HUES64 (cell line): ENCODE data around the gene INHBE.

Experiments used
- H3K27ac ChIP-seq: 2 replicates; pipeline ENCODE4 v1.7.0; 2013; ENCODE audit warnings: low read depth, low read length, inconsistent platforms
- H3K27me3 ChIP-seq: 2 replicates; pipeline ENCODE4 v1.6.1; 2013; ENCODE audit warnings: mild to moderate bottlenecking, low read length; ENCODE audit not compliant: insufficient read depth
- H3K36me3 ChIP-seq: 2 replicates; pipeline ENCODE4 v1.6.1; 2013; ENCODE audit warnings: mild to moderate bottlenecking, low read length; ENCODE audit not compliant: insufficient read depth
- H3K4me1 ChIP-seq: 2 replicates; pipeline ENCODE4 v1.6.1; 2013; ENCODE audit warnings: mild to moderate bottlenecking, low read length, moderate library complexity; ENCODE audit not compliant: insufficient read depth
- H3K4me3 ChIP-seq: 2 replicates; pipeline ENCODE4 v1.5.1; 2013; ENCODE audit warnings: mild to moderate bottlenecking, low read length, moderate library complexity
- H3K9ac ChIP-seq: 2 replicates; pipeline ENCODE4 v1.6.1; 2013; ENCODE audit warnings: mild to moderate bottlenecking, low read depth, low read length
- H3K9me3 ChIP-seq: 2 replicates; pipeline ENCODE4 v1.6.1; 2013; ENCODE audit warnings: low read depth, low read length; ENCODE audit not compliant: insufficient read depth
- WGBS: fragments of 150-250, 120-280 bp; methylation state at CpG from one replicate; pipeline ENCODE4 v1.1.7; 2013; ENCODE audit warnings: missing lambda C conversion rate; 5-methylcytosine and 5-hydroxymethylcytosine counted together

The INHBE gene

DNA sequence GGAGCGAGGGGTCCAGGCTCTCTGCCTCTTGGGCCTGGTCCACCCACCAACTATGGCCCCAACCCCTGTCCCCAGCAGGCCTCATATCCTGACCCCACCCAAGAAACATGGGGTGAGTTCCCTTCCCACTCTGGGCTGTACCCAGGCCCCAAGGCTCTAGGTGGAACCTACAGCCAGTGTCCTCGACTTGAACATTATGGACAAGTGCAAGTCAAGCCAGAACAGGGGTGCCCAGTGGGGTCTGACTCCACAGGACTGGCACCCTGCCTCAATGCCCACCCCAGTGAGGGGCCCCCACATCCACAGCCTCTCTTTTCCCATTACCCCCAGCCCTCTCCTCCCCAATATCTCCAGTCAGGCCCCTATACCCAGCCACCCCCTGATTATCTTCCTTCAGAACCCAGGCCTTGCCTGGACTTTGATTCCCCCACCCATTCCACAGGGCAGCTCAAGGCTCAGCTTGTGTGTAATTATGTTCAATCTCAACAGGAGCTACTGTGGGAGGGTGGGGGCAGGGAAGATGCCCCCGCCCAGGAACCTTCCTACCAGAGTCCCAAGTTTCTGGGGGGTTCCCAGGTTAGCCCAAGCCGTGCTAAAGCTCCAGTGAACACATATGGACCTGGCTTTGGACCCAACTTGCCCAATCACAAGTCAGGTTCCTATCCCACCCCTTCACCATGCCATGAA is 16.0 kb downstream of the INHBE start:
- Histone ChIP-seq H3K9ac (no peak overlapping the region), H3K9me3 (no peaks in the 10 kb centered on the region), H3K36me3 (no peaks in the 10 kb centered on the region; the same call in 1 of the 2 replicates), H3K27me3 (peaks cover 40% of the 10 kb centered on the region), H3K4me3 (no peak overlapping the region), H3K4me1 (peaks cover 5% of the 10 kb centered on the region), H3K27ac (no peak overlapping the region)
- WGBS: 88% methylated on average over 4 of the region's 4 CpGs

DNA sequence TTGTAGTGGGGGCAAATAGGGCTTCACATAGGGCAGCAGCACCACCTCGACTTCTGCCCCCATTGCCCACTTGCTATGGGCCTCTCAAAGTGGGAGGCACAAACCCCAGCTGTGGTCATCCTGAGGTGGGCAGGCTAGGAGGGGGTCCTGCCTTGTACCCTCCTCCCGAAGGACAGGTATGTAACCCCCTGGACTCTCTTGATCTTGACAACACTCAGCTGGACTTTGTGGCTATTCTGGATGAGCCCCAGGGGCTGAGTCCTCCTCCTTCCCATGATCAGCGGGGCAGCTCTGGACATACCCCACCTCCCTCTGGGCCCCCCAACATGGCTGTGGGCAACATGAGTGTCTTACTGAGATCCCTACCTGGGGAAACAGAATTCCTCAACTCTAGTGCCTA is 16.6 kb downstream of the INHBE start:
- Histone ChIP-seq H3K4me1 (peaks cover 5% of the 10 kb centered on the region), H3K9me3 (no peaks in the 10 kb centered on the region), H3K27ac (no peak overlapping the region), H3K36me3 (no peaks in the 10 kb centered on the region; the same call in 1 of the 2 replicates), H3K4me3 (no peak overlapping the region), H3K27me3 (peaks cover 46% of the 10 kb centered on the region), H3K9ac (no peak overlapping the region)
- WGBS: 94% methylated on average over 3 of the region's 3 CpGs

DNA sequence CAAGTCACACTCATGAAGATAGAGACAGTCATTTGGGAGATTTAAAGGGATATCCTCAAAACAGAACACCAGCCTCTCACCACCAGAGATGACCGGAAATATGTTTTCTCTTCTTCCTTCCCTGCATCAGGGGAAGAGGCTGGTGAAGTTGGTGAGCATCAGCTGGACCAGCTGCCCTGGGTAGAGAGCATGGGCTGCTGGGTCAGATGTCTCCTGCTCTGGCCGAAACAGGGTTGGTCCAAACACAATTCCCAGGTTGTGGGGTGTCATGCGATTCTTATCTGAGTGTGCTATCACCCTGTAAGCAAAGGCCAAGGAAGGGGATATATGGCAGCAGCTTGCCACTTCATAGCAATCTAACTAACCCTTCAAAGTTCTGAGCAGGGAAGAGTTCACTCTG is 17.3 kb downstream of the INHBE start:
- no peak overlapping the region for H3K4me3 ChIP-seq
- H3K9me3 ChIP-seq: no peaks in the 10 kb centered on the region
- H3K36me3 ChIP-seq: no peaks in the 10 kb centered on the region; the same call in 1 of the 2 replicates
- H3K9ac ChIP-seq: no peak overlapping the region
- peaks cover 53% of the 10 kb centered on the region for H3K27me3 ChIP-seq
- WGBS: 90% methylated on average over 2 of the region's 3 CpGs
- peaks cover 5% of the 10 kb centered on the region for H3K4me1 ChIP-seq
- H3K27ac ChIP-seq: no peak overlapping the region

DNA sequence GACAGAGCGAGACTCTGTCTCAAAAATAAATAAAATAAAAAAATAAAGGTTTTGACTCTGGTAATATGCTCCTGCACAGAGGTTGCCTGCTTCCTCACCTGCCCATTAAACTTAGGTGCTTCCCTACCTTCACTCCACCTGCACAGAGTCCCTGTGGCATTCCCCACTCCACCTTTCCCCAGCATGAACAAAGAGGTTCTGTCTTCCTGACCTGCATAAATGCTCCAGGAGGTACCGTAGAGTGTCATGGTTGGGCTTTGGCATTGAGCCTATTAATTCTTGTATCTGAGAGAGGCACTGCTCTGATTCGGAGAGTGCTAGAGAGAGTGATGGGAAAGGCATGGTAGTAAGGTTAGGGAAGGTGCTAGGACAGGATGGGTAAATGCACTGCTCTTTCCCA is 18.3 kb downstream of the INHBE start:
- no peaks in the 10 kb centered on the region; the same call in 1 of the 2 replicates for H3K36me3 ChIP-seq
- no peak overlapping the region for H3K9ac ChIP-seq
- H3K4me1 ChIP-seq: peaks cover 5% of the 10 kb centered on the region
- H3K9me3 ChIP-seq: no peaks in the 10 kb centered on the region
- 80% methylated on average over 2 of the region's 3 CpGs for WGBS
- peaks cover 59% of the 10 kb centered on the region for H3K27me3 ChIP-seq
- no peak overlapping the region for H3K27ac ChIP-seq
- H3K4me3 ChIP-seq: no peak overlapping the region

DNA sequence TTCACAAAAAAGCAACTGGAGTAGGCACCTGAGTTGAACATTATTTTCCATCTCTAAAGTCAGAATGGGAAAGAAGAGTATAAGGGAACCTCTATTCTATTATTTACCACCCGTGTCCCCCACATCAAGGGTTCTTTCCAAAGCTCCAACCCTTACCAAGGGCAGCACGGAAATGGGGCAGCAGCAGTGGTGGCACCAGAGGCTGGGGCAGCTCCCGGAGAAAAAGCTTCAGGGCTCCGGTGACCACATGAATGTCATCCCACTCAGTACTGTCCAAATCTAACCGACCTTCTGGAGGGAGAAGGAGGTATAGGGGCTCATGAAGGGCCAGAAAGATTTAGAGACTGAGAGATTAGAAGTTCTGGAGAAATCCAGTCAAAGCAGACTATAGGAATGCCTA is 18.8 kb downstream of the INHBE start:
- no peaks in the 10 kb centered on the region for H3K9me3 ChIP-seq
- H3K9ac ChIP-seq: no peak overlapping the region
- H3K4me1 ChIP-seq: peaks cover 5% of the 10 kb centered on the region
- WGBS: 95% methylated on average over 5 of the region's 5 CpGs
- no peak overlapping the region for H3K4me3 ChIP-seq
- H3K27ac ChIP-seq: no peak overlapping the region
- H3K36me3 ChIP-seq: no peaks in the 10 kb centered on the region; the same call in 1 of the 2 replicates
- peaks cover 60% of the 10 kb centered on the region for H3K27me3 ChIP-seq

DNA sequence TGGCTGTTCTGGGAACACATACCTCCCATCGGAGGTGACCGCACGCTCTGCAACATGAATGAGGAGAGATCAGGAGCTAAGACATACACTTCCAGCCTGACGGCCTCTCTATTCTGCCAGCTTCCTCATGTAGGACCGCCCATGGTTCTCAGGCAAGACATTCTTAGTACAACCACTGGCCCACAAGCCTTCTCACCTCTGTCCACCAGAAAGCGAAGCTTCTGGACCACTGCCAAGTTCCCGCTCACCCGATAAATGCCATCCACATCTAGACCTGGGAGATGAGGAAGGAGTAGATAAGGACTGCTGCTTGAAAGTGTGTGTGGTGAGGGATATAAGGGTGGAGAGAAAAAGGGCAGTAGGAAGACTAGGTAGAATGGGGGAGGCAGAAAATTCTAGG is 19.3 kb downstream of the INHBE start:
- Histone ChIP-seq H3K9me3 (no peaks in the 10 kb centered on the region), H3K27ac (no peak overlapping the region), H3K4me1 (peaks cover 5% of the 10 kb centered on the region), H3K36me3 (no peaks in the 10 kb centered on the region; the same call in 1 of the 2 replicates), H3K9ac (no peak overlapping the region), H3K27me3 (peaks cover 63% of the 10 kb centered on the region), H3K4me3 (no peak overlapping the region)
- WGBS: 95% methylated on average over 8 of the region's 8 CpGs

DNA sequence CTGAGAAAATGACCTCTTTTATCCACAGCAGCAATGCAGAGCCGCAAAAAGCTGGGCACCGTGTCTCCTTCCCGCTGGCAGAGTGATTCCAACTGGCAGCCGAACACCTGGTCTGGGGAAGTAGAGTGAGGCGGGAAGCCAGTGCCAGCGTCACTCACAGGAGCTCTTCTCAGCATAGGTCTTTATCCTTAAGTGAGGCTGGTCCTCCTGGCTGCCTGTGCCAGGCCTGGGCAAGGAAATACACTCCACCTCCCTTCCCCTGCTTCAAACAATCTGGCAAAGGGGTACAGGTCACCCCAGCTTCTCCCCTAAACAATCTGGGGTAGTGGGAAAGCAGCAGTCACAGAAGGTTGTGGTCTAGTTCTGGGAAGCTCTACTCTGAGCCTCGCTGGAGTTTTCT is 19.8 kb downstream of the INHBE start:
- Histone ChIP-seq H3K36me3 (no peaks in the 10 kb centered on the region; the same call in 1 of the 2 replicates), H3K4me1 (peaks cover 5% of the 10 kb centered on the region), H3K9ac (no peak overlapping the region; the same call in 1 of the 2 replicates), H3K4me3 (peak overlapping the region; percentile 49), H3K27me3 (peaks cover 67% of the 10 kb centered on the region), H3K9me3 (no peaks in the 10 kb centered on the region), H3K27ac (no peak overlapping the region)
- 65% methylated on average over 7 of the region's 7 CpGs for WGBS

DNA sequence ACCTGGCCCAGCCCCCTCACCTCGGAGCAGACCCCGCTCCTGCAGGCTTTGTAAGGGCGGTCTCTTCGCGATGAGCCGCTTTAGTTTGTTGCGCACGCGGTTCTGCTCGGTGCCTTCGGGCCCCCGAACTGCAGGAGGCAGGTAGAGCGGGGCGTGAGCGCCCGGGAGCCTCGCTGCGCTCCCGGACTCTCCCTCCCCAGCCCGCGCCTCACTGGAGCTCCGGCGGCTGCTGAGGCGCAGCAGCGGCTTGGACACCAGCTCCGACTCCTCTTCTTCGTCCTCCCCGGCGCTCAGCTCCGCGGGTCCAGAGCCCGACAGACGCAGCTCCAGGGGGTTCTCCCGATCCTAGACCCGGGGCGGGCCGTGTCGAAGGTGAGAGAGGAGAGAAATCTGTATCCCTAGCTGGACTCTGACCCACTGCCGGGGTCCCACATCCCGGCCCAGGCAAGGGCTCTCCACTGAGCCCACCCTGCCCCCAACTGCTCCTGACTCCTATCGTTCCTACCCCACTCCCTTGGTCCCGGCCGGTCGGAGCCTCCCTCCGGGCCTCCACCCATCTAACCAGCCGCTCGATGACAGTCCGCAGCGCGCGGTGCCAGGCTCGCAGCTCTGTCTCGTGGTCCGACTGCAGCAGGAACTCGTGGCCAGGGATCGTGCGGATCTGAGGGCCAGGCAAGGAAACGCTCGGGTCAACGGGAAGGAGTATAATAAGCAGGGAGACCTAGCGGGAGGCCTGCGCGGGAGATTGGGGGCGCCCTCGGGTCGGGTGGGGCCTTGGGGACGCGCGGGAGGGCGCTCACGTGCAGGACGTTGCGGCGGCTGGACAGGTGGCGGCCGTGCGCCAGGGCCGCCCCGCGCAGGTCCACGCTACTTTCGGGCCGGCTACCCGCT is 20.4 kb downstream of the INHBE start:
- H3K27ac ChIP-seq: no peak overlapping the region
- peaks cover 68% of the 10 kb centered on the region for H3K27me3 ChIP-seq

DNA sequence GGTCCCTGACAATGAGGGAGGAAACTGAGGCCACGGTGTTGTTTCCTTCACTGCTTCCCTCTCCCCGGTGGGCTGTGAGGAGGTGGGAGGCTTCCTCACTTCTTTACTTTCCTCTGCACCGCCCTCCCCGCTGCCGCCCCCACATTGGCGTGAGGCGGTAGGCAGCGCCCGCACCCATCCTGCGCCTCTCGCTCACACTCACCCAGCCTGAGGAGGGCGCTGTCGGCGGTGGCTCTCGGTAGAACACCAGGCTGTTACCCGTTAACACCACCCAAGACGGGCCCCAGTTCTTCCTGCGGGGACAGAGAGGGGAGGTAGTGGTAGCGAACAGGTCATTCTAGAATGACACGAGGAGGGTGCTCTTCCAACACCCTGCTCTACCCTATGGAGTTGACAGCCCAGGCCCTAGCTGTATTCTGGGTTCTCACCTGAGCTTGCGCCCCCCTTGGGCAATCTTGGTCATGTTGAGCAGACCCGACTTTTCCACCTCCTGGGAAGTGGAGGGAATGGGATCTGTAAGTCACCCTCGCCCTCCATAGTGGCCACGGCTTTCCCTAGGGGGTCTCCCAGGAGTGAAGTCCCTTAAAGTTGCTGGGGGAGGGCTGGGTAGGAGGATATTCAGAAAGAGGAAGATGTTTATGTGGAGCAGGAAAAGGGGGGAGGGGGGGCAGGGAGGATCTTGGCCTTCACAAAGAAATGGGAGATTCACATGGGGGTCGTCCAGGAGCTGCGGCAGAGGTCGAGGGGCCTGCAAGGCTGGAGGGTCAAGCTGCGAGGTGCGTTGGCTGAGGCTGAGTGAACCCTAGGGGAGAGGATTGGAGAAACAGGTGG is 21.3 kb downstream of the INHBE start:
- Histone ChIP-seq H3K27me3 (peaks cover 68% of the 10 kb centered on the region), H3K36me3 (no peaks in the 10 kb centered on the region), H3K9ac (no peak overlapping the region), H3K9me3 (no peaks in the 10 kb centered on the region), H3K27ac (no peak overlapping the region), H3K4me3 (peak overlapping the region; percentile 49), H3K4me1 (peaks cover 5% of the 10 kb centered on the region)
- 47% methylated on average over 28 of the region's 29 CpGs for WGBS

More for the DNA sequence above, 20.4 kb downstream of the INHBE start:
- H3K4me3 ChIP-seq: peak overlapping the region; percentile 49
- WGBS: 2% methylated on average over 84 of the region's 84 CpGs
- no peaks in the 10 kb centered on the region for H3K36me3 ChIP-seq
- H3K9me3 ChIP-seq: no peaks in the 10 kb centered on the region
- H3K9ac ChIP-seq: peak overlapping the region; percentile 30; the same call in 1 of the 2 replicates
- peaks cover 5% of the 10 kb centered on the region for H3K4me1 ChIP-seq

DNA sequence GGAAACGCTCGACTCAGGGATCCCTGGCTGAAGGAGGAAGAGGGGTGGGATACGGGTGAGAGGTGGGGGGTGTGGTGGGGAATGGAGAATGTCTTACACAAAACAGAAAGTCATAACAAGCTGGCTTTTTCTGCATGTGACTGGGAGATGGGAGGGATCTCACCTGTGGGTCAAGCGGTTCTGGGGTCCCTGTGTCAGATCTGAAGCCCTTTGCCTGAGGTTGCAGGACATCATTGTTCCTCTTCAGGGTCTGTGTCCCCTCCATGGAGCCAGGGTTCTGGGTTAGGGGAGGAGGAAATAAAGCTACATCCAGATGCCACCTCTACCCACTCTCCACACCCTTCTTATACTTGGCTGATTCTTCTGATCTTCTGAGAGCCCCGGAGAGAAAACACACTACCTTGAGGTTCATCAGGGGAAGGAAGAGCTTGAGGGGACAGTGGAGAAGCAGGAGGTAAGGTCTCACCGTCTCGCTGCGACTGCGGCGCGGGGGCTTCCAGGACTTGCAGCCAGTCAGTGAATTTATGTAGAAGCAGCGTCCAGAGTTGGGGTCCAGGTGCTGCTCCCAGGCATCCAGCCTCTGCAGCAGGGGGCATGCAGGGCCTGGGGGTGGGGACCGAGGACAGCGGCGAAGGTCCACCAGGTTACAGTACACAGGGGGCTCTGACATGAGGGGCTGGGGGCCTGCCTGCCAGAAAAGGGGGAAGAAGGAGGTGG is 22.0 kb downstream of the INHBE start:
- Histone ChIP-seq H3K4me1 (peaks cover 5% of the 10 kb centered on the region), H3K4me3 (no peak overlapping the region), H3K9me3 (no peaks in the 10 kb centered on the region), H3K27me3 (peaks cover 65% of the 10 kb centered on the region), H3K36me3 (no peaks in the 10 kb centered on the region), H3K9ac (no peak overlapping the region), H3K27ac (no peak overlapping the region)
- WGBS: 87% methylated on average over 15 of the region's 15 CpGs
